OCI-LY1 (cell line): Measurements from ENCODE around the gene PTPRN2.
"Not testable (repeated sequence)": the region's sequence is repeated elsewhere in the genome, so short reads cannot be mapped to it uniquely, and the experiment has no call there.

Source experiments
- CTCF ChIP-seq: fragments of 200-600 bp; sonication (generic), shearing (Covaris generic); IDR thresholded peaks from 2 replicates; pipeline ENCODE4 v1.5.1; 2017; ENCODE audit warnings: mild to moderate bottlenecking, antibody characterized with exemption, low read length, moderate library complexity, mixed read lengths
- EZH2 ChIP-seq: fragments of 200-600 bp; sonication (generic), shearing (Covaris generic); IDR thresholded peaks from 2 replicates; pipeline ENCODE4 v1.8.0; 2017; ENCODE audit warnings: borderline replicate concordance, mixed run types, mild to moderate bottlenecking, antibody characterized with exemption, low read length, moderate library complexity, mixed read lengths

GRCh38 chr7:158507175-158507574 lies 80.4 kb downstream of the PTPRN2 start:
- not testable (repeated sequence) for TF ChIP-seq CTCF, EZH2
